ENCODE data around the gene ARL3.
A peak's percentile ranks its signal among the peaks of the same experiment; 100 is the strongest.

ARL3 gene

DNA sequence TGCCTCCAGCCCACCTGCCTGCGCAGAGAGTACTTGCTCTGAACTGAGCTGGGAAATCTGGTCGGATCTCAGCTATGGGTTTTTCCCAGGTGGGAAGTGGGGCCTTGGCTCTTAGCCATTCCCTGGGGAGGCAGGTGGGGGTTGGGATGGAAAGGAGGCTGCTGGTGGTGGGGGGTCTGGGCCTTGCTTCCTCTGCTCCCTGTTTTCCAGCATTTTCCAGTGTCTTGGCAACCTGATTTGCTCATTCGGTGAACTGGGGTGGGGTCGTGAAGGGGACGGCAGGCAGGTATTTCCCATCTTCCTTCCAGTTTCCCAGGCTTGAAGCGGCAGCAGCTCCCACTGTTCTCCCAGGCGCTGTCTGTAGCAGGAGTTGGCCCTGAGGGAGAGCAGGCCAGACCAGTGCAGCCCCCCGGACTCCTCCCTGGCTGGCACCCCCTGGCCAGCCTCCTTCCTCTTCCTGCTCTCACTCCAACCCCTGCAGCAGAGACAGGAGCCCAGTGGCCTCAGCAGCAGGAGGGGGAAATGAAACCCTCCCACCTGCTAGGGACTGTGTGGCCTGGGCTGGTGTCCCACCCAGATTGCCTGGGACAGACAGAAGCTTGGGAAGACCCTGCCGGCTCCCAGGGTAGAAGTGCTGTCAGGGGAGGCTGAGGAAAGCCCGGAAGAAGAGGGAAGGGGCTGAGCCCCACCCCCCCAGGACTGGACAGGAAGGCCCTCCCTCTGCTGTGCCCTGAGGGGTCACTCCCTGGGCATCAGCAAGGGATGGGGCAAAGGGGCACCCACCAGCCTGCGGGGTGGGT is 63.3 kb downstream of the ARL3 start:
- DNase-seq (ENCODE audit: low read depth) = no peak

DNA sequence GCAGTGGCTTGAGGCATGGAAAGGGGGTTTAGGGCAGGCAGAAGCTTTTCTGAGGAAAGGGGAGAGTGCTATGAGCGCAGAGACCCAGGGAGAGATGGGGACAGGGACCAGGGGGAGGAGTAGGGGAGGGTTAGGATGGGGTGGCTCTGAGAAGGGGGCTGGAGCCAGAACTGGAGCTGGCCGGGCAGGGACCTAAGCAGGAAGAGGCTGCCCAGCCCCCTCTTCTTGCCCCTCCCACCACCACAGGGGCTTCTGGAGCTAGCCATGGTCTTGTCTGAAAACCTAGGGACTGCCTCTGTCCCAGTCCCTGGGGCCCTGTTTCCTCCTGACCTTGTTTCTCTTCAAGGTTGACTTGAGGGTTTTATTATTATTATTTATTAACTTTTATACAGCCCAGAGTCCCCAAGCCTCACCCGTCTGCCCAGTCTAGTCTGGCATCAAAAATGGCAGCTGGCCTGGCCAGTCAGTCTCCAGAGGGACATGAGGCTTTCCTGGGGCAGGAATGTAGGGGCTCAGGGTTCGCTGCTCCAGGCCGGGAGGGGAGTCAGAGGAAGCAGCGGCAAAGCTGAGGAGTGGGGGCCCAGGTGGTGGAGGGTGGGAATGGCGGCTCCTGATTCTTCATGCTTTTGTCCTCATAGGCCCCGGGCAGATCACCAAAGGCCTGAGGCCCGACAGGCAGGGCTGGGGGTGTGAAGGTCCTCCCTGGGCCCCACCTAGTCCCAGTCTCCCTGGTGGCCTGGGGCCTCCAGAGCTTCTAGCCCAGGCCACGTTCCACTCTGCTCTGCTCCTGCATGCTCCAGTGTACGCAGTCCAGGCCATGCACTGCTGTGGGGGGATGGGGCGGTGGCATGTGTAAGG is 64.2 kb downstream of the ARL3 start:
- DNase-seq (ENCODE audit: low read depth) = no peak

DNA sequence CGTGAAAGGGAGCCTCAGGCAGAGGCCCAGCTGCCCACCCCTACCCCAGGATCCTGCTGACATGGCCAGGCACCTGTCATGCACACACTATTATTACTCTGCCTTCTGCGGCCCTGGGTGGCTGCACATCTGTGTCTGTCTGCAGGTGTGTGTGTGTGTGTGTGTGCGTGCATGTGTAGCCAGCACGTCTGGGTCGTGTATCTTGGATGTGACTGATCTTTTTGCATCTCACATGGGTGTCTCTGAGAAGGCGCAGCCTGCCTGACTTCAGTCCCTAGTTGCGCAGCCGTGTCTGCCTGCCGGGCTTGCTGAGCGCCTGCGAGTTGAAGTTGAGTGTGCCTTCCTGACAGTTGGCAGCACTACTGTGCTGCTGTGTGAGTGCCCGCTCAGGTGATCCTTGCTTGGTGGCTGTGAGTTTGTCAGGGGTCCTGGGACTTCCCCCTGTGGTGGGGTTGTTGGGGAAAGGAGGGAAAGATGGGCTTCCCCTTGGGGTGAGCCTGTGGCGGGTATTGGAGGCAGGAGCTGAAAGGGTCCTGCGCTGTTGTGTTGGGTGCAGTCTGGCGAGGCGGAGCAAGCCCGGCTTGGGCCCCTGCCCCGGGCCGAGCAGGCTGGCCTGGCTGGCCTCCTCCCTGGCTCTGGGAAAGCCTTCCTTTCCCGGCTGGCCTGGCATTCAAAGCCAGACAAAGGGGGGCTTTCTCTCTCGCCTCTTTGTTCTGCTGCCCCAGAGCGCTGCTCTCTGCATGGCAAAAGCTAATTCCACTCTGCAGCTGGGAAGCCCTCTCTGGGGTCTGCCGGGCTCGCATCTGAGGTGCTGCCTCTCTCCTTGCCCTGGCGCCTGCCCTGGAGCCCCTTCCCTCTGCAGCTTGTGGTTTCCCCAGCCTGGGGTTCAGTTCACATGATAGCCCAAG is 65.1 kb downstream of the ARL3 start:
- no peak for DNase-seq (ENCODE audit: low read depth)

DNA sequence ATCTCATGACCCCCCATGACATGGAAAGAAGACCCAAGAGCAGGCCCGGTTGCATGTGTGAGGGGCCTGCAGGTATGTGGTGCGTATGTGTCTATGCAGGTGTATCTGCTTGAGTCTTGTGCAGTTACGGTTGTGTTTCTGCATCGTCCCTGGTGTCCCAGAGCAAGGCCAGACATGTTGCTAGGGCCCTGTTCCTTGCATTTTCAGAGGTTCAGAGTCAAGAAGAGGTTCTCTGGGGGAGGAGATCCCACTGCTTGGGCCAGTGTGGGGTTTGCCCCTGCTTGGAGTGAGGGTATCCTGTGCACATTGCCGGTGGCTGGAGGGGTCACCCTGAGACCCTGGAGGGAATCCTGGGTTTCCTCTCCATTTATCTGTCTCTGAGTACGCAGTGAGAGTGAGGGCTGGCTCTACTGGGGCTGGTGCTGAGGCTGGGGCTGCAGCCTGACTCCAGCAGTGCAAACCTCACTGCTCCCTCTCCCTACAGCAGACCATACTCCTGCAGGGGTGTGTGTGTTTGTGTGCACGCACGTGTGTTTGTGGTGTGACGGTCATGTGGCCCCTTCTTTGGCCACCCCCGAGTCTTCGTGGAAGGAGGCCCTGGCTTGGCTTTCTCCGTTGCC is 65.8 kb downstream of the ARL3 start:
- DNase-seq (ENCODE audit: low read depth) = no peak

DNA sequence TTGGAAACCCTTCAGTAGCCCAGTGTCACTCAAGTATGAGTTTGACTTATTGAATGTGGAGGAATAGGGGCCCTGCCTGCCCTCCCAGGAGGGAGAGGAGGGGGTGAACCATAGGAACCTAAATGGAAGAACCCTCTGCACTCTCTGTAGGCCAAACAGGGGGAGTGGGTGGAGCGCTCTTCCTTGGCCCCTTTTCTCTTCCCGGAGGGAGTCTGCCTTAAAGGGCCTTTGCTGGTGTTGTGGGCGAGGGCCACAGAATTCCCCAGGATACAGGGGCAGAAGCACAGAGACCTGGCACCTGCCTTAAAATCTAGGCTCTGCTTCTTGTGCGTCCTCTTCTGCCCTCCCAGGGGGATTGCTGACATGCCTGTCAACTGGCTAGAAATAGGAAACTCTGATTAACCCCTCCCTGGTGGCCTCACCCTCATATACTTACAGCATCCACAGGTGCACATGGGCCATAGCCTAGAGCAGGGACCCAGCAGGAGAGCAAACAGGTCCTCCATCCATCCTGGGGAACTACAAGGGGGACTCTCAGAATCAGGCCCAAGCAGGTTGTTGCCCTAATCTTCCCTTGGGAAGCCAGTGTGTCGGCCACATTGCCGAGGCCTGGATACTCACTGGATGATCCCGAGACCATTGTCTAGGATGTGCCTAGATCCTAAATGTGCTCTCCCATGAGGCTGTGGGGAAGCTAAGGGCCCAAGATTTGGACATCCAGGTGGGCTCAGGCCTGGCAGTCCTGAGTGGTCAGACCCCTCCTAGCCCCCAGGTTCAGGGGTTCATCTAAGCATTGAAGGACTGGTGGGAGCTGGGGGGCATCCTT is 66.5 kb downstream of the ARL3 start:
- DNase-seq (ENCODE audit: low read depth) = no peak

DNA sequence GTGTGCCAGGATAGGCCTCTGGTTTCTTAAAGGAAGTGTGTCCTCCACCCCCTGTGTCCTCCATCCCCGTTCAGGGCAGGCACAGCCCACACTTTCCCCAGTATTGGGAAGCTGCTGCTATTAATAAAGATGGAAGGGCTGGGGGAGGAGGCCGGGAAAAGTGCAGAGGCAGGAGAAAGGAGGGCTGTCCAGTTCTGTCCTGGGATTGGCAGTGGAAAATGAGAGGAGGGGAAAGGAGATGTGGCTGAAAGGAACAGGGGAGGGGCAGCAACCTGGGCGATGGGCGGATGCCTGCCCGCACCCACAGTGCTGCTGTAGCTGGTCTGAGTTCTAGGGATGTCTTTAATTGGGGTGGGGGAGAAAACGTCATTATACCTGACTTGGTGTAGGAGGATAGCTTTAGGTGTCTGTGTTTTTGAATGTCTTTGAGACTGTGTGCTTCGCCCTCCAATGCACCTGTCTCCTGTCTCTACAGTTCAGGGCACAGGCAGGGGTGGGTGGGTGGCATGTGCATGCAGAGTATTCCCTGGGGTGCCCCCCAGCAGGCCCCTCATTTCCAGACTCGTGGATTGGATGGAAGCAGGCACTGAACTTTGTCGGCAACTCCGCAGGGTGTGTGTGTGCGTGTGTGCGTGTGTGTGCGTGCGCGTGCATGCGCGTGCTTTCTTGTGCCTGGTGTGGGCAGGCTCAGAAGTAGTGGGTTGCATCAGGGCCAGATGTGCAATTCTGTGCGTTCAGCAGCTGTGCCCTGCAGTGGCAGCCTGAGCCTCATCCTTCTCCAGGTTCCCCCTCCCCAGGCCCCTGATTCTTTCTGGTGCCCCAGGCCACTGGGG is 67.4 kb downstream of the ARL3 start:
- DNase-seq (ENCODE audit: low read depth) = no peak

DNA sequence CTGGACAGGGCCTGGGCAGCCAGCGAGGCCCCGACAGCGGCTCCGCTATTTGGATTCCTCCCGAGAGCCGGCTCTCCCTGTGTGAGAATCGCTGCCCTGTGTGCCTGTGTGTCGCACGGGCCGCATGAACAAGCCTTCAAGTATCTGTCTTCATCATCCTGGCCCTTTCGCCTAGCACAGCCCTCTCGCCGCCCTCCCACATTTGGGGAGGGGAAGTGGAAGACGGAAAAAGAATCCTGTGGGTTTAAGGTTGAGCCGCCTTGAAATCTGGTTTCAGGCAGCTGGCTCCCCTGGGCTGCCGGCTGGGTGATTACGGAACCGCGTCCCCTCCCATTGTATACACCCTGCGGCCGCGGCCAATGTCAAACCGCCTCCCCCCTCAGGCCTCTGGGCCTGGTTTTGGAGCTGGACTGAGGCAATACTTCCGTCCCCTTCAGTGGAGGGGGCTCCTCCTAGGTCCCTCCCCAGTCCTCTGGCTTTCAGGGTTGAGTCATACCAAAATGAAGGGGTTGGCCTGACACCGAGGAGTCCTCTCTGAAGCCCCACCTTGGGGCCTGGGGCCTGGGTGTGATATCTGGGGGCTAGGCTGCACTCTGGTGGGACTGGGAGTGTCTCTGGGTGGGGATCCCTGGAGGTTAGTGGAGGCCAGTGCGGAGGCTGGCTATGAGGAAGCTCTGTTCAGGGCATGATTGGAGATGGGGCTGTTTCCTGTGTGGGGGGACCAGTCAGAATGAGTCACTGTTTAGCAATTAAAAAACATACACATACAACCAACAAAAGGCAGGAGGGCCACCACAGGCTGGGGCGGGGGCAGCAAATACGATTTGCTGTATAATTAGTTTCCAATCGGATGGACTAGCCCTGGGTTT is 68.2 kb downstream of the ARL3 start:
- DNase-seq (ENCODE audit: low read depth) = peak; percentile 63

DNA sequence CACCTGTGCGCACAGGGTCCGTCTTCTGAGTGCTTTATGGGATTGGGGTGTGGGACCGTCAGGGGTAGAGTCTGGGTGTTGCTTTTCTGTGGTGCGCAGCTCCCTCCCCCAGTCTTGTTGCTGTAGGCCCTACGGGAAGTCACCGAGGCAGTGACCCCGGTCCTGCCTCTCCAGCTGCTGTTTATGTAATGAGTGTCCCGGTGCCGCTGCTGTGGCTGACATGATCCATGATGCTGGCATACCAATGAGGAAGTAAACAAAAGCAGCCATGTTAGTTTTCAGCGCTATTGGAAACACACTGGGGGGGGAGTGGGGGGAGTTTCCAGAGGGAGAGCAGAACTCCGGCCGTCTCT is 68.8 kb downstream of the ARL3 start:
- no peak for DNase-seq (ENCODE audit: low read depth)

DNA sequence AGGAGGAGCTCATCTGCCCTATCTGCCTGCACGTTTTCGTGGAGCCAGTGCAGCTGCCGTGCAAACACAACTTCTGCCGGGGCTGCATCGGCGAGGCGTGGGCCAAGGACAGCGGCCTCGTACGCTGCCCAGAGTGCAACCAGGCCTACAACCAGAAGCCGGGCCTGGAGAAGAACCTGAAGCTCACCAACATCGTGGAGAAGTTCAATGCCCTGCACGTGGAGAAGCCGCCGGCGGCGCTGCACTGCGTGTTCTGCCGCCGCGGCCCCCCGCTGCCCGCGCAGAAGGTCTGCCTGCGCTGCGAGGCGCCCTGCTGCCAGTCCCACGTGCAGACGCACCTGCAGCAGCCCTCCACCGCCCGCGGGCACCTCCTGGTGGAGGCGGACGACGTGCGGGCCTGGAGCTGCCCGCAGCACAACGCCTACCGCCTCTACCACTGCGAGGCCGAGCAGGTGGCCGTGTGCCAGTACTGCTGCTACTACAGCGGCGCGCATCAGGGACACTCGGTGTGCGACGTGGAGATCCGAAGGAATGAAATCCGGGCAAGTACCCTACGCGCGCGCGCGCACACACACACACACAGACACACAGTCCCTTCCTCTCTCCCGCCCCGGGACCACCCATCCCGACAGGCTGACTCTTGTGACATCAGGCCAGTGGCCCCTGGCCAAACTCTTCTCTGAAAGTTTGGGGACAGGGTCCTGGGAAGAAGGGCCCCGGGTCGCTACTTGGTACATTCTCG is 69.4 kb downstream of the ARL3 start:
- peak; percentile 62 for DNase-seq (ENCODE audit: low read depth)

DNA sequence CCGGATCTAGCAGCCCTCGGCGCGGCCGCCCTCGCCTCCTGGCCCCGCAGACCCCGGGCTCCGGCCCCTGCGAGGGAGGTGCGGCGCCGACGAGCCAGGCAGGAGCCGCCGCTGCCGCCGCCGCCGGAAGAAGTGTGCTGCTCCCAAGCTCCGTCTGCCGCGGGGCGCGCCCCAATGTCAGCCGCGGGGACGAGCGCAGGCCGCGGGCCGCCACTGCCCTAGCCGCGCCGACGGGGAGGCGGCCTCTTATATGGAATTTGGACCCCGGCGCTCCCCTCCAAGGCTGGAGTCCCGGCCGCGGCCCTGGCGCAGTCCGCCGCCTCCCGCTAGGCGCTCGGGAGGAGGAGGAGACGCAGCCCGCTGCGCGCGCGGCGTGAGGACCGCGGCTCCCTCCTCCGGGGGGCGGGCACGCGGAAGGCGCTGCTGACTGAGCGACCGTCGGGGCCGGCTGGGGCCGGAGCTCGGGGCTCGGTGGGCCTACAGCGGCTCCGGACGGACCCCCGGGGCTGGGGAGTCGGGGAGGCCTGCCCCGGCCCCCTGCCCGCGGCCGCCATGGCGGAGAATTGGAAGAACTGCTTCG is 70.0 kb downstream of the ARL3 start, which contains the start of gene TRIM8:
TRIM8 (plus strand) TSS at position 414 of the 580 bp plus-strand sequence; CDS start at position 553, 139 bp downstream.
- peak; percentile 53 for DNase-seq (ENCODE audit: low read depth)

DNA sequence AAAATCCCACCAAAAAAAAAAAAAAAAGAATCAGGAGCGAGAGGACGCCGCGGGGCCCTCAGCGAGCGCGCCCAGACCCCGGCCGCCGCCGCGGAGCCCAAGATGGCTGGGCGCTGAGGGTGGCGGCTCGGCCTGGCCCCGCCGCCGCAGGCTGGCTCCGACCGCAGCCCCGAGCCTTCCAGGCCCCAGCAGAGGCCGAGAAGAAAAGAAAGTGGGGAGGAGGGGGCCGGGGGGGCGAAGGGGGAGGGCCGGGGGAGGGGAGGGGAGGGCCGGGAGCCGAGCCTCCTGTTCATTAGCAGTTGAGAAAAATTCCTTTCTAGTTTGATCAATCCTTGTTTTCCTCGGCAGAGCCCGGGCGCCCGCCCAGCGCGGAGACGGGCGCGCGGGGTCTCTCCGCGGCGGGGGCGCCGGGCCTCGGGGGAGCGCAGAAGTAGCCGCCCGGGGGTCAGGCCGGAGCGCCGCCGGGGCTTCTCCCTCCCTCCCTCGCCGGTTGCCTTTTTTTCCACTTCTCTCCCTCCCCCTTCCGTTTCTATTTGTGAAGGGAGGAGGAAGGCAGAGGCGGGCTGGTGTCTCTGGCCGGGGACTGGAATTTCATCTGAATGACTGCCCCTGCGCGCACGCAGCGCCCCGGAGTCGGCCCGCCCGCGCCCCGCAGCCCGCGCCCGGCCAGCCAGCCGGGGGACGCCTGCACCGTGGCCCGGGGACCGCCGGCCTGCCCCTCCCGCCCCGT is 70.7 kb downstream of the ARL3 start:
- peak; percentile 41 for DNase-seq (ENCODE audit: low read depth)

DNA sequence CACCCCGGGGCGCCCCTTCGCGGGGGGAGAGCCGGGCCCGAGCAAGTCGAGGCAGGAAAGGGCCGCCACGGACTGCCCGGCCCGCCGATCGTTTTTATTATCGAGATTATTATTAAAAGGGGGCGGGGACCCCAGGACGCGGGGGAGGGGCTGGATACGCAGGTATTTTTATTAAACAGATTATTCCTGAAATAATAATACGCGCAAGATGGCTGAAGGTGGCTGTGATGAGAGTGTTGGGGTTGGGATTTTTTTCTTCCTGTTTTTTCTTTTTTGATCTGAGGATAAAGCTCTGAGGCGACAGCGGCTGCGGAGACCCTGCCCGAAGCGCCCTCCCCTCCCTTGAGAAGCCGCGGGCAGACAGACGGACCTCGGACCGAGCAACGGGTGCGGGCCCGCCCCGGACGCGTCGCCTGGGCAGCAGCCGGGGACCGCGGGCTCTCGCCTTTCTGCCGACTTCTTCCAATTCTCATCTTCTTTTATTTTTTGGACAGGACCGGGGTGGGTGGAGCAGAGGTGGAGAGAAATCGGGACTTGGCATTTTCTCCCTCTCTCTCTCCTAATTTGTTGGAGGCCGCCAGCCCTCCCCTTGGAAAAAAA is 71.4 kb downstream of the ARL3 start:
- no peak for DNase-seq (ENCODE audit: low read depth)

DNA sequence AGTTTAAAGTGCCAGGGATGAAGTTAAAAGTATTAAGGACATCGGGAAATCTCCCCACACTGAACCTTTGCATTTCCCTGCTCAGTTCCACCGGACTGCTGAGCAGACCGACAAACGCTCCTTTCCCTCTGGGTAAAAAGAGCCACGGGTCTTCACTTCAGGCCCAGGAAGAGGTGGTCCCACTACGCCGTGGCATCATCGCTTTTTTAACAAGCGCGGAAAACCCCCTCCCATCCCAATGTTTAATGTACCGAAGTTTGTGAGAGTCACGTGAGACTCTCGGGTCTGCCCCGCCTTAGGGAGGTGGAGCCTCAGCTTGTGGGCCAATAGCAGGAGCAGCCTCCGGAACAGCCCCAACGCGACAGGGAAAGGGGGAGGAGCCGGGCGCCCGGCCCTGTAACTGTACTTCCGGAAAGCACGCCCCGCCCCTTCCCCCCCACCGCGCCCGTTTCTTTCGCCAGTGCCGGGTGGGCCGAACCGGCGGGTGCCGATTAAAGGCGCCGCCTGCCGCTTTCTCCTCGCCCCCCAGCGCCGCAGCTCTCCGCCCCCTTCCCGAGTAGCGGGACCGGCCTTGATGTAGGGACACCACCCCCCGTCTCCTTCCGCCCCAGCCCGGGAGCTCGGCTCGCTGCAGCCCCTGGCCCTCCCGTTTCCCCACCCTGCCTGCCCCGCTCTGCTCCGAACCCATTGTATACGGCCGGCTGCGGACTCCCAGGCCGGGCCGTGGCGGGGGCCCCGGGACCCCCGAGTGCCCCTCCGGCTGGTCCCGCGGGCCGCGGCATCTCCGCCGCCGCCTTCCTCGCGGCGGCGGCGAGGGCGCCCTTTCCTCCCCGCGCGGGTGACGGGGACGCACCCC is 72.1 kb downstream of the ARL3 start:
- DNase-seq (ENCODE audit: low read depth) = peak; percentile 97

DNA sequence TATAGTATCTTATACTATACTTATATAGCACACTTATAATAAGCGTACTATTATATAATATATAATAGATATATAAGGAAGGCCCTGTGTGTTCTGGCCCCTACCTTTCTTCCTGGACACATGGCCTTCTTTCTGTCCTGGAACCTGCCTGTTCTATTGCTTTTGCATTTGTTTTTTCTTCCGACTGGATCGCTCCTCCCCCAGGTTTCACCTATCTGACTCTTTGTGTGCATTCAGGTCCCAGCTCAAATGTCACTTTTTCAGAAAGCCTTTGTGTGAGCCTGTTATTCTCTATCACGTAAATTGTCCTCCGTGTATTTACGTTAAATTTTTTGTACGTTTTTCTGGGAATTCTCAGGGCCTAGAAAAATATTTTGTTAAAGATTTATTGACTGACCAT is 72.8 kb downstream of the ARL3 start:
- DNase-seq (ENCODE audit: low read depth) = no peak

DNA sequence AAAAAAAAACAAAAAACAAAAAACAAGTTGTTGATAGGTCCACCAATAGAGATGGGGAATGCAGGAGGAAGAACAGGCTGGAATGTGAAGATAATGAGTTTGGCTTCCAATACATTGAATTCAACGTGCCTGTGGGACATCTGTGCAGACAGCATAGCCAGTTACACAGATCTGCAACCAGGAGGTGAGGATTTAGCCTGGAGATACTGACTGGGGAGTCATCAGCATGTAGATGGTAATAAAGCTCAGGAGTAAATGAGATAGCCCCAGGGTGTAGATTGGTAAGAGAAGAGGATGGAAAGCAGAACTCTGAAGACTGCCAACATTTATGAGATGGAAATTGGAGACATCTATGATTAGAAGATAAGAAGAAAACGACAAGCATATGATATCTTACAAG is 74.7 kb downstream of the ARL3 start:
- DNase-seq (ENCODE audit: low read depth) = no peak

DNA sequence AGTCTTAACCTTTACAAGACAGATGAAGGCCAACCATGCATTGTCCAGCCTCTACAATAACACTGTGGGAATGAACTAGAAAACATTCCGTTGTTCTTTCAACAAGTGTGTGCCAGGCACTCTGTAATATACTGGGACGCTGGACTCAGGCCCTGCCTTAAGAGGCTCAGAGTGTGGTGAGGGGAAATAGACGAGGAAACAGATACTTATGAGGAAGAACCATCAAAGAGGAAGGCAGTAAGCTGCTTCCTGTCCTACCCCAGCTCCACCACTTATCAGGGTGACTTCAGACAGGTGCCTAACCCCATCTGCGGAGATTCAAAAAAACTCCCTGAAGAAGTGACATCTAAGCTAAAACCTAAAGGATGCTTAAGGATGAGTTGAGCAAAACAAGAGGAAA is 78.8 kb downstream of the ARL3 start:
- no peak for DNase-seq (ENCODE audit: low read depth)
